Subcutaneous abdominal adipose tissue (tissue), 5 donors: ENCODE measurements around the gene WDR73.

Experiments used
- H3K27ac ChIP-seq: one replicate; pipeline ENCODE4 v1.7.0; 2013; ENCODE audit warnings: low read depth, mild to moderate bottlenecking, inconsistent platforms, low read length, moderate library complexity
- H3K27me3 ChIP-seq, 5 donors: one replicate each; pipeline ENCODE4 v1.7.0; 2013; ENCODE audit warnings: low read length in 5 of 5, inconsistent platforms in 1 of 5; ENCODE audit not compliant: control insufficient read depth in 5 of 5, insufficient read depth in 4 of 5
- H3K36me3 ChIP-seq, 5 donors: one replicate each; pipeline ENCODE4 v1.7.0; 2013; ENCODE audit warnings: low read length in 5 of 5; ENCODE audit not compliant: control insufficient read depth in 5 of 5, insufficient read depth in 5 of 5
- H3K4me1 ChIP-seq, 5 donors: one replicate each; pipeline ENCODE4 v1.7.0; 2013; ENCODE audit warnings: low read length in 5 of 5, mild to moderate bottlenecking in 3 of 5, moderate library complexity in 1 of 5; ENCODE audit not compliant: control insufficient read depth in 5 of 5, insufficient read depth in 5 of 5
- H3K4me3 ChIP-seq, 5 donors: one replicate each; pipeline ENCODE4 v1.7.0; 2013; ENCODE audit warnings: low read length in 5 of 5, low read depth in 1 of 5
- H3K9ac ChIP-seq, 5 donors: one replicate each; pipeline ENCODE4 v1.7.0; 2013; ENCODE audit warnings: low read length in 5 of 5, mild to moderate bottlenecking in 4 of 5, moderate library complexity in 3 of 5
- H3K9me3 ChIP-seq, 5 donors: one replicate each; pipeline ENCODE4 v1.7.0; 2013; ENCODE audit warnings: low read length in 5 of 5; ENCODE audit not compliant: control insufficient read depth in 5 of 5
- donor health status: healthy.
- donor health status: healthy.
- donor health status: healthy.
- donor health status: healthy.
- donor health status: healthy.

Gene WDR73

GRCh38 chr15:84685304-84685703 is 31.2 kb upstream of the WDR73 start:
- H3K27ac ChIP-seq, result peak overlapping the region; percentile 30
- H3K36me3 ChIP-seq, result peaks cover 5 to 20% (median 14%) of the 10 kb centered on the region in 5 donors
- peaks cover 0 to 6% (median 0%) of the 10 kb centered on the region in 5 donors for H3K4me1 ChIP-seq
- no peaks in the 10 kb centered on the region for H3K9me3 ChIP-seq
- no peak overlapping the region for H3K4me3 ChIP-seq
- H3K27me3 ChIP-seq, result no peaks in the 10 kb centered on the region
- H3K9ac ChIP-seq, result peak overlapping the region in 1 of 5 donors; percentile 30

DNA sequence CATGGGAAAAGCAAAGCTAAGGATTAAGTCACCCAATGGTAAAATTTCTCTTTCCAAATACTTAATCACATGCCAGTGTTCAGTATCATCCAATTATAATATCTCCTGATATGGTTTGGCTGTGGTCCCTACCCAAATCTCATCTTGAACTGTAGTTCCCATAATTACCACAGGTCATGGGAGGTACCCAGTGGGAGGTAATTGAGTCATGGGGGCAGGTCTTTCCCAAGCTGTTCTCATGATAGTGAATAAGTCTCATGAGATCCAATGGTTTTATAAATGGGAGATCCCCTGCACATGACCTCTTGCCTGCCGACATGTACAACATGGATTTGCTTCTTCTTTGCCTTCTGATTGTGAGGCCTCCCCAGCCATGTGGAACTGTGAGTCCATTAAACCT is 30.0 kb upstream of the WDR73 start:
- Histone ChIP-seq H3K27ac (no peak overlapping the region), H3K4me1 (peaks cover 0 to 6% (median 0%) of the 10 kb centered on the region in 5 donors), H3K27me3 (no peaks in the 10 kb centered on the region), H3K9me3 (no peaks in the 10 kb centered on the region), H3K9ac (no peak overlapping the region), H3K36me3 (peaks cover 14 to 21% (median 17%) of the 10 kb centered on the region in 5 donors), H3K4me3 (no peak overlapping the region)

DNA sequence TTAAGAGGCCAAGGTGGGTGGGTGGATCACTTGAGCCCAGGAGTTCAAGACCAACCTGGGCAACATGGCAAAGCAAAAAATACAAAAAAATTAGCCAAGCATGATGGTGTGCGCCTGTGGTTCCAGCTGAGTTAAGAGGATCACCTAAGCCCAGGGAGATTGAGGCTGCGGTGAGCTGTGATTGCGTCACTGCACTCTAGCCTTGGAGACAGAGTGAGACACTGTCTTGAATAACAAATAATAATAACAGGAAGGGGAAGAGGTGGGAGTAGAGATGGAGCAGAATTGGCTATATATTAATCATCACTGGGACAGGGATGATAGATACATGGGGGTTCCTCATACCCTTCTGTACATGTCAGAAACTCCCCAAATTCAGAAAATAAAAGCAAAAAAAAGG is 27.7 kb upstream of the WDR73 start:
- Histone ChIP-seq H3K9ac (no peak overlapping the region), H3K4me3 (no peak overlapping the region), H3K9me3 (no peaks in the 10 kb centered on the region), H3K36me3 (peaks cover 11 to 22% (median 17%) of the 10 kb centered on the region in 5 donors), H3K27ac (no peak overlapping the region), H3K27me3 (no peaks in the 10 kb centered on the region), H3K4me1 (peaks cover 0 to 6% (median 0%) of the 10 kb centered on the region in 5 donors)

GRCh38 chr15:84671211-84671610 is 17.1 kb upstream of the WDR73 start:
- Histone ChIP-seq H3K9ac (peak overlapping the region in 2 of 5 donors; percentile 48 to 52), H3K4me3 (no peak overlapping the region), H3K27me3 (no peaks in the 10 kb centered on the region), H3K4me1 (peaks cover 0 to 15% (median 10%) of the 10 kb centered on the region in 5 donors), H3K36me3 (peaks cover 22 to 48% (median 34%) of the 10 kb centered on the region in 5 donors), H3K9me3 (no peaks in the 10 kb centered on the region), H3K27ac (peak overlapping the region; percentile 33)

DNA sequence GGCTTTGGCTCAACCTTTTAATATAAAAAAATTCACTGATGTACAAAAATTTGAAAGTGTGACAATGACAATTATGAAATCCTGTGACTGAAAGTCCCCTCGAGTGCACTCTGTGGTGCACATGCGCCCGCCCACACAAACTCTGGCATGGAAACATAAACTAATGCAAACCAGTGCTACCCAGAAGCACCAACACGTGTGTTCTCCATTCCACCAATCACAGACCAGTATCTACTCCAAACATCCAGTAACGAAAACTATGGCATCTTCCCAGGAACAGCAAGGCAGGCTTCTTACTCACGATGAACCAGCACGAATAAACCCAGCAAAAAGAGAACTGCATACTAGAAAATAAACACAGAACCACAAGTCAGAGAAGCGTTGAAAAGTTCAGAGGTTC is 15.6 kb upstream of the WDR73 start:
- Histone ChIP-seq H3K4me3 (no peak overlapping the region), H3K27ac (no peak overlapping the region), H3K9ac (no peak overlapping the region), H3K9me3 (no peaks in the 10 kb centered on the region), H3K4me1 (peaks cover 0 to 15% (median 10%) of the 10 kb centered on the region in 5 donors), H3K27me3 (no peaks in the 10 kb centered on the region), H3K36me3 (peaks cover 28 to 57% (median 41%) of the 10 kb centered on the region in 5 donors)

GRCh38 chr15:84668221-84668982 is 14.3 kb upstream of the WDR73 start:
- H3K27ac ChIP-seq, result no peak overlapping the region
- no peak overlapping the region for H3K4me3 ChIP-seq
- H3K9me3 ChIP-seq, result no peaks in the 10 kb centered on the region
- H3K36me3 ChIP-seq, result peaks cover 28 to 54% (median 36%) of the 10 kb centered on the region in 5 donors
- H3K27me3 ChIP-seq, result no peaks in the 10 kb centered on the region
- no peak overlapping the region for H3K9ac ChIP-seq
- peaks cover 0 to 15% (median 10%) of the 10 kb centered on the region in 5 donors for H3K4me1 ChIP-seq

- H3K4me3 ChIP-seq, result no peak overlapping the region
- no peaks in the 10 kb centered on the region for H3K9me3 ChIP-seq
- no peaks in the 10 kb centered on the region for H3K27me3 ChIP-seq
- peaks cover 0 to 21% (median 1%) of the 10 kb centered on the region in 5 donors for H3K4me1 ChIP-seq
- H3K27ac ChIP-seq, result no peak overlapping the region
- peaks cover 28 to 54% (median 33%) of the 10 kb centered on the region in 5 donors for H3K36me3 ChIP-seq
- H3K9ac ChIP-seq, result no peak overlapping the region
Measured at GRCh38 chr15:84666373-84666772, 12.3 kb upstream of the WDR73 start.

DNA sequence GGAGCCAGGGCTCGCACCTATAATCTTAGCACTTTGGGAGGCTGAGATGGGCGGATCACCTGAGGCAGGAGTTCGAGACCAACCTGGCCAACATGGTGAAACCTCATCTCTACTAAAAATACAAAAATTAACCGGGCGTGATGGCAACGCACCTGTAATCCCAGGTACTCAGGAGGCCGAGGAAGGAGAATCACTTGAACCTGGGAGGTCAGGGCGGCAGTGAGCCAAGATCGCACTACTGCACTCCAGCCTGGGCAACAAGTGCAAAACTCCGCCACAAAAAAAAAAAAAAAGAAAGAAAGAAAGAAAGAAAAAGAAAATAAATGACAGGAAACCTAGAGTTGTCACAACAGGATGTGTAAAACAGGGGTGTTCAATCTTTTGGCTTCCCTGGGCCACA is 6.9 kb upstream of the WDR73 start:
- no peaks in the 10 kb centered on the region for H3K9me3 ChIP-seq
- no peaks in the 10 kb centered on the region for H3K27me3 ChIP-seq
- no peak overlapping the region for H3K9ac ChIP-seq
- no peak overlapping the region for H3K27ac ChIP-seq
- H3K4me3 ChIP-seq, result no peak overlapping the region
- H3K36me3 ChIP-seq, result peaks cover 6 to 14% (median 11%) of the 10 kb centered on the region in 5 donors
- peaks cover 2 to 34% (median 23%) of the 10 kb centered on the region in 5 donors for H3K4me1 ChIP-seq

DNA sequence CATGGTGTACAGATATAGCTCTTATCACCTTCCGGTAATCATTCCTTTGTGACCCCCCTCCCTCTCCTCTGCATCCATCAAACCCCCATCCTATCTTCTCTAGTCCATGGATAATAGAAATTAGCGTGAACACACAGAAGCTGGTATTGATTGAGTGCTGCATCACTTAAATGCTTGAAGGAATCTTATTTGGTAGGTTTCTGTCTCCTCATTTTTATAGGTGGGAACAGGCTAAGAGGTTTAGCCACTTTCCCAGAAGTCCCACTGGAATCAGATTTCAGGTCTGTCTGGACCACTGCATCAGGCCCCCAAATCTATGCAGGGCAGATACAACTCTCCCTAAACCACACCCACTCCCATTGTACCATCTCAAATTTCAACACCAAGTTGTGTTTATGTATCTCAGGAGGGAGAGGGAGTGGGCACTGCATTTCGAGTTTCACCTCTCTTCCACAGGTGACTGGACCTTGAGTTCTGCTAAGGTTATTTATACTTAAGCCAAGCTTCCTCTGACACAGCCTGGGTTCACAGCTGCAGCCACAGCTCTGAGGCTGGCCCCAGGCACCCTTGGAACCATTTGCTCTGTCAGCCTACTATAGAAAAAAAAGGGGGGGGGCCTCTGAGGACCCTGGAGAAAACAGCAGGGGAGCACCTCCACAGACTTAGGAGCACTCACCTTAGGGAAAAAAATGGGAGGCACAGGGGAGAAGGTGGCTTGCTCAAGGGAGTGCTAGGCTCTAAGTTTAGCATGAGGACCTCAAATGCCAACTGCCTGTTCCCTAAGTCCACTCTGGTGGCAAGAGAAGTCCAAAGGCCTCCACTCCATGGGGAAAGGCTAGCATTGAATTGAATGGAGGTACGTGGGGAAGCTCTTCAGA is 6.1 kb upstream of the WDR73 start:
- Histone ChIP-seq H3K9ac (no peak overlapping the region), H3K27ac (no peak overlapping the region), H3K36me3 (peaks cover 0 to 6% (median 3%) of the 10 kb centered on the region in 5 donors), H3K4me3 (no peak overlapping the region), H3K27me3 (no peaks in the 10 kb centered on the region), H3K4me1 (peaks cover 2 to 41% (median 30%) of the 10 kb centered on the region in 5 donors), H3K9me3 (no peaks in the 10 kb centered on the region)
